ENCODE data around the gene NIPSNAP3A. TPM values are rescaled to one million over a fixed set of nuclear protein-coding genes. Genes with fewer than 3 reads are reported as not detected.
A peak's percentile ranks its signal among the peaks of the same experiment; 100 is the strongest.

Gene NIPSNAP3A
- polyA plus RNA-seq, 1 donor (not counting 4 experiments of a cell fraction or from before 2014, with no cell fraction given) = 48.0 TPM

- no peaks in the 10 kb centered on the region for H3K36me3 ChIP-seq (ENCODE audit: control insufficient read depth in 2 of 2, extremely low read depth in 1 of 2, insufficient read depth in 2 of 2, low read length in 2 of 2)
- FAIRE-seq (no peak), DNase-seq (ENCODE audit: low read depth, low spot score) (no peak)
- no peaks in the 10 kb centered on the region for H3K9me3 ChIP-seq (ENCODE audit: control insufficient read depth, low read depth, low read length)
- H3K27me3 ChIP-seq (ENCODE audit: control insufficient read depth, extremely low read depth, insufficient read depth, low read length) = no peaks in the 10 kb centered on the region
- no peak overlapping the region for H3K9ac ChIP-seq (ENCODE audit: control insufficient read depth, extremely low read depth, insufficient read depth, low read length)
- H3K4me1 ChIP-seq (ENCODE audit: control insufficient read depth, extremely low read depth, insufficient read depth, low read length) = peaks cover 9% of the 10 kb centered on the region
- dilution Hi-C loops (cut with MboI; ENCODE audit: extremely low pct_ligation_motif_present, low sequenced_read_pairs) = no loop called here
- H3K4me2 ChIP-seq (ENCODE audit: control insufficient read depth, extremely low read depth, insufficient read depth, low read depth, low read length) = no peak overlapping the region
- no peak overlapping the region for H3K27ac ChIP-seq (ENCODE audit: control insufficient read depth, insufficient read depth, low read length)
- no peak overlapping the region for H3K4me3 ChIP-seq (ENCODE audit: control insufficient read depth in 2 of 3, extremely low read depth in 1 of 3, insufficient read depth in 2 of 3, low read depth in 1 of 3, low read length in 3 of 3)
- H3K79me2 ChIP-seq (ENCODE audit: control insufficient read depth, insufficient read depth, low read length) = no peaks in the 10 kb centered on the region
- TF ChIP-seq EZH2 (IDR thresholded peaks at IDR 0.05; ENCODE audit: low read length) (no peak), CTCF (optimal IDR thresholded peaks at IDR 0.05 in 1 of 3, IDR thresholded peaks at IDR 0.05 in 1 of 3, conservative IDR thresholded peaks at IDR 0.05 in 1 of 3; ENCODE audit: extremely low read depth in 1 of 3, insufficient read depth in 2 of 3, low read length in 3 of 3) (no peak)
- H3K9me1 ChIP-seq (ENCODE audit: control insufficient read depth, extremely low read depth, insufficient read depth, low read length) = no peaks in the 10 kb centered on the region
- H2AFZ ChIP-seq (ENCODE audit: control insufficient read depth, low read length) = no peak overlapping the region
- H4K20me1 ChIP-seq (ENCODE audit: control insufficient read depth, extremely low read depth, insufficient read depth, low read length) = no peaks in the 10 kb centered on the region
These were observed 9.0 kb upstream of the NIPSNAP3A start for GRCh38 chr9:104738452-104738851.

GRCh38 chr9:104740621-104741020, 6.9 kb upstream of the NIPSNAP3A start:
- H2AFZ ChIP-seq (ENCODE audit: control insufficient read depth, low read length) = peak overlapping the region; percentile 34
- no peak overlapping the region for H3K9ac ChIP-seq (ENCODE audit: control insufficient read depth, extremely low read depth, insufficient read depth, low read length)
- peak overlapping the region; percentile 29 for H3K4me2 ChIP-seq (ENCODE audit: control insufficient read depth, extremely low read depth, insufficient read depth, low read depth, low read length)
- TF ChIP-seq EZH2 (IDR thresholded peaks at IDR 0.05; ENCODE audit: low read length) (no peak), CTCF (optimal IDR thresholded peaks at IDR 0.05 in 1 of 3, IDR thresholded peaks at IDR 0.05 in 1 of 3, conservative IDR thresholded peaks at IDR 0.05 in 1 of 3; ENCODE audit: extremely low read depth in 1 of 3, insufficient read depth in 2 of 3, low read length in 3 of 3) (no peak)
- H3K9me3 ChIP-seq (ENCODE audit: control insufficient read depth, low read depth, low read length) = no peaks in the 10 kb centered on the region
- no peaks in the 10 kb centered on the region for H3K79me2 ChIP-seq (ENCODE audit: control insufficient read depth, insufficient read depth, low read length)
- no peaks in the 10 kb centered on the region for H3K36me3 ChIP-seq (ENCODE audit: control insufficient read depth in 2 of 2, extremely low read depth in 1 of 2, insufficient read depth in 2 of 2, low read length in 2 of 2)
- no peaks in the 10 kb centered on the region for H3K27me3 ChIP-seq (ENCODE audit: control insufficient read depth, extremely low read depth, insufficient read depth, low read length)
- H3K4me1 ChIP-seq (ENCODE audit: control insufficient read depth, extremely low read depth, insufficient read depth, low read length) = peaks cover 9% of the 10 kb centered on the region
- no peaks in the 10 kb centered on the region for H4K20me1 ChIP-seq (ENCODE audit: control insufficient read depth, extremely low read depth, insufficient read depth, low read length)
- H3K4me3 ChIP-seq (ENCODE audit: control insufficient read depth in 2 of 3, extremely low read depth in 1 of 3, insufficient read depth in 2 of 3, low read depth in 1 of 3, low read length in 3 of 3) = no peak overlapping the region
- no peaks in the 10 kb centered on the region for H3K9me1 ChIP-seq (ENCODE audit: control insufficient read depth, extremely low read depth, insufficient read depth, low read length)
- dilution Hi-C loops (cut with MboI; ENCODE audit: extremely low pct_ligation_motif_present, low sequenced_read_pairs) = no loop called here
- FAIRE-seq (peak; percentile 79), DNase-seq (ENCODE audit: low read depth, low spot score) (peak; percentile 42)
- peak overlapping the region; percentile 2 for H3K27ac ChIP-seq (ENCODE audit: control insufficient read depth, insufficient read depth, low read length)
